Activated CD4-positive, alpha-beta T cell treated with anti-CD3 and anti-CD28 coated beads, Interleukin-2, amount 50 U/mL, for 24 hours (primary cell): ENCODE data around the gene MYH11.

Experiments used
- DNase-seq, 2 donors: peaks; one replicate each; pipeline ENCODE4 v3.0.0-alpha.2; 2020; ENCODE audit warnings: low read depth in 1 of 2, low spot score in 1 of 2

Gene MYH11

GRCh38 chr16:15856901-15857698 lies at the start of gene MYH11:
TSS of gene MYH11 (minus strand) at chr16:15857028. CDS start at chr16:15838252, 18,776 bp downstream.
- DNase-seq = no peak

- DNase-seq = no peak
Measured at GRCh38 chr16:15906439-15906838, 49.6 kb upstream of the MYH11 start.

GRCh38 chr16:15903960-15904359 lies 47.1 kb upstream of the MYH11 start:
- DNase-seq = no peak

GRCh38 chr16:15900901-15901500 lies 44.2 kb upstream of the MYH11 start:
- DNase-seq = no peak

GRCh38 chr16:15900357-15900756 lies 43.5 kb upstream of the MYH11 start:
- no peak for DNase-seq

- no peak for DNase-seq
Measured at GRCh38 chr16:15899538-15900100, 42.8 kb upstream of the MYH11 start.

- no peak for DNase-seq
Measured at GRCh38 chr16:15898654-15899053, 41.8 kb upstream of the MYH11 start.

- peak in 1 of 2 donors; percentile 15 for DNase-seq
Measured at GRCh38 chr16:15897834-15898254, 41.0 kb upstream of the MYH11 start.

- no peak for DNase-seq
Measured at GRCh38 chr16:15897121-15897780, 40.4 kb upstream of the MYH11 start.

GRCh38 chr16:15894571-15895374 lies 37.9 kb upstream of the MYH11 start:
- no peak for DNase-seq

GRCh38 chr16:15891508-15891907 lies 34.7 kb upstream of the MYH11 start:
- DNase-seq = no peak

- peak; percentile 98 to 100 for DNase-seq
Measured at GRCh38 chr16:15888072-15888976, 31.5 kb upstream of the MYH11 start, which contains the start of gene CEP20. TSS of gene CEP20 (minus strand) at chr16:15888603. CDS start at chr16:15888585, 18 bp downstream.

- no peak for DNase-seq
Measured at GRCh38 chr16:15887283-15887682, 30.5 kb upstream of the MYH11 start.

- DNase-seq = no peak
Measured at GRCh38 chr16:15886078-15886477, 29.2 kb upstream of the MYH11 start.

GRCh38 chr16:15885560-15886001 lies 28.8 kb upstream of the MYH11 start:
- no peak for DNase-seq

GRCh38 chr16:15882563-15882962 lies 25.7 kb upstream of the MYH11 start:
- DNase-seq = no peak

- no peak for DNase-seq
Measured at GRCh38 chr16:15881794-15882379, 25.1 kb upstream of the MYH11 start.

GRCh38 chr16:15880434-15881308 lies 23.8 kb upstream of the MYH11 start:
- no peak for DNase-seq
